Thyroid gland (tissue), 4 donors: Measurements from ENCODE around the gene BCAT1.

Source experiments
- POLR2A ChIP-seq, 2 donors: fragments of 450-650 bp; IDR thresholded peaks; one replicate each; pipeline ENCODE4 v1.6.1; 2017; ENCODE audit warnings: antibody characterized with exemption in 2 of 2, mild to moderate bottlenecking in 2 of 2, moderate library complexity in 1 of 2
- TF ChIP-seq, protein P1 (sequence below), 6 experiments: fragments of 200-600 bp in 3 of 6; fragments of 450-650 bp in 3 of 6; sonication (generic) in 3 of 6; IDR thresholded peaks; one replicate each; pipeline ENCODE4 v1.5.1; 2016 to 2019; ENCODE audit warnings: antibody characterized with exemption in 6 of 6, mild to moderate bottlenecking in 2 of 6, inconsistent platforms in 1 of 6, moderate library complexity in 1 of 6

DNA sequence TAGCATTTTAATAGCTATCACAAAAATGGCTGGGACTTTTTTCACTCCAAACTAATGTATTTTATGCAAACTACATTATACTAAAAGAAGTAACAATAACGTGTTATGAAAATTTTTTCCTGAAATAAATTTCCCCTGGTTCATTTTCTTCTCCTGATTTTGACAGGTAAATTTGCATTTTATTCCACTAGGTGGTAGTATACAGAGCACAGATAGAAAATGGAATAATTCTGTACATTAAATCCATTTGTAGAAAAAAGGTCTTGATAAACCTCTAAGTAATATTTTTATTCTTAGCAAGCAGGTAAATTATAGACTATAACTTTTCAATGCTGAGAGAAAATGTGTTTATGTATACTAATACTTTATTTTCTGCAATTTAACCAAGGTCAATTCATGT lies 96.5 kb downstream of the BCAT1 start:
- TF ChIP-seq, protein P1, sequence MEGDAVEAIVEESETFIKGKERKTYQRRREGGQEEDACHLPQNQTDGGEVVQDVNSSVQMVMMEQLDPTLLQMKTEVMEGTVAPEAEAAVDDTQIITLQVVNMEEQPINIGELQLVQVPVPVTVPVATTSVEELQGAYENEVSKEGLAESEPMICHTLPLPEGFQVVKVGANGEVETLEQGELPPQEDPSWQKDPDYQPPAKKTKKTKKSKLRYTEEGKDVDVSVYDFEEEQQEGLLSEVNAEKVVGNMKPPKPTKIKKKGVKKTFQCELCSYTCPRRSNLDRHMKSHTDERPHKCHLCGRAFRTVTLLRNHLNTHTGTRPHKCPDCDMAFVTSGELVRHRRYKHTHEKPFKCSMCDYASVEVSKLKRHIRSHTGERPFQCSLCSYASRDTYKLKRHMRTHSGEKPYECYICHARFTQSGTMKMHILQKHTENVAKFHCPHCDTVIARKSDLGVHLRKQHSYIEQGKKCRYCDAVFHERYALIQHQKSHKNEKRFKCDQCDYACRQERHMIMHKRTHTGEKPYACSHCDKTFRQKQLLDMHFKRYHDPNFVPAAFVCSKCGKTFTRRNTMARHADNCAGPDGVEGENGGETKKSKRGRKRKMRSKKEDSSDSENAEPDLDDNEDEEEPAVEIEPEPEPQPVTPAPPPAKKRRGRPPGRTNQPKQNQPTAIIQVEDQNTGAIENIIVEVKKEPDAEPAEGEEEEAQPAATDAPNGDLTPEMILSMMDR (IDR thresholded peaks at IDR 0.05): peak in 4 of 6 experiments; percentile 11 to 60 (median 51)
- TF ChIP-seq POLR2A (IDR thresholded peaks at IDR 0.05): no peak
